ENCODE measurements around the gene ARHGAP15.

DNA sequence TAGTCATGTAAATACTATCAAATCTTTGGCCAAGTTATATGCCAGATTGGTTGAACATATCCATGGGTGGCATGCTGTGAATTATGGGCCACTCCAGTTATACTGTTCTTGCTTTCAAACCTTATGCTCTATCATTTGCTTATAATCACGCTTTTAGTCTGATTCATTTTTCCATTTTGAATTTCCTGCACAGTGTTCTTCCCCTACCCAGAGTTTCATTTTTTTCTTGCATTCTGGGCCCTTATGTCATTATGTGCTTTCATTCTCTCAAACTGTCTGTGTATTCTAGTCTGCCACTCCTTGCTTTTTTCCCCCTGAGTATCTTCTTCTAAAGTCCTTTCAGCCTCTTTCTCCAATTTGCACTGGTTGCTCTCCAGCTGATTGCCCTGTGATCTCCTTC, 364.1 kb downstream of the ARHGAP15 start:
- TF ChIP-seq CTCF (IDR thresholded peaks at IDR 0.05; ENCODE audit: low read depth, low read length, missing input control) (no peak), ZBTB33 (IDR thresholded peaks at IDR 0.05) (no peak), RAD21 (IDR thresholded peaks at IDR 0.05) (no peak), JUND (IDR thresholded peaks at IDR 0.05) (no peak), SP1 (IDR thresholded peaks at IDR 0.05) (no peak), ATF3 (IDR thresholded peaks at IDR 0.05) (no peak), TAF1 (conservative IDR thresholded peaks at IDR 0.05) (no peak), NR2F2 (IDR thresholded peaks at IDR 0.05) (no peak), YY1 (IDR thresholded peaks at IDR 0.05) (no peak), GABPA (IDR thresholded peaks at IDR 0.05 in 1 of 2, conservative IDR thresholded peaks at IDR 0.05 in 1 of 2) (no peak), FOXA2 (IDR thresholded peaks at IDR 0.05) (no peak), RXRA (IDR thresholded peaks at IDR 0.05) (no peak)
- TF ChIP-seq, protein P1, sequence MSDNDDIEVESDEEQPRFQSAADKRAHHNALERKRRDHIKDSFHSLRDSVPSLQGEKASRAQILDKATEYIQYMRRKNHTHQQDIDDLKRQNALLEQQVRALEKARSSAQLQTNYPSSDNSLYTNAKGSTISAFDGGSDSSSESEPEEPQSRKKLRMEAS (IDR thresholded peaks at IDR 0.05), result no peak

Data from liver (tissue), 3 donors.